HCT116 (cell line): Measurements from ENCODE around the gene PRKAG2. TPM values are rescaled to one million over a fixed set of nuclear protein-coding genes. Genes with fewer than 3 reads are reported as not detected.

Source experiments
- ATAC-seq: fragments of 200-7000 bp; cut with Tn5 transposase; 2 replicates; pipeline ENCODE4 v1.9.1; 2020; ENCODE audit warnings: mild to moderate bottlenecking, moderate library complexity
- BruUV-seq: library from RNA; stranded (reverse); fragments of 400-500 nt; replicated peaks from 2 replicates; lab custom pipeline; 2021; lab: Mats Ljungman, UMichigan
- CTCF ChIA-PET: fragments of 300-600 bp; sonication (Branson Sonifier 250); formaldehyde crosslinking; loops from one replicate; lab custom pipeline; 2021; ENCODE audit warnings: antibody characterized with exemption; lab: Charles Lee
- POLR2A ChIA-PET: fragments of 300-600, 350-600 bp; sonication (Branson Sonifier 250); formaldehyde crosslinking; loops from one replicate; lab custom pipeline; 2021; ENCODE audit warnings: antibody characterized with exemption; lab: Charles Lee
- RAD21 ChIA-PET, 2 experiments: fragments of 300-600 bp; sonication (Branson Sonifier 250); formaldehyde crosslinking; loops; one replicate each; lab custom pipeline; 2023; ENCODE audit warnings: low total read pairs in 2 of 2; ENCODE audit not compliant: uncharacterized antibody in 2 of 2, unreplicated experiment in 2 of 2, low non-redundant PET in 1 of 2; lab: Charles Lee
- DNase-seq: peaks from one replicate; pipeline ENCODE4 v3.0.0-alpha.2; 2010; ENCODE audit warnings: low read depth, low spot score
- H2AFZ ChIP-seq: fragments of 200-600 bp; shearing (Covaris generic), sonication (generic); 2 replicates; pipeline ENCODE4 v1.6.1; 2017; ENCODE audit warnings: low read depth, mixed run types, mixed read lengths, antibody characterized with exemption, low read length; ENCODE audit not compliant: poor library complexity, severe bottlenecking
- H3K27ac ChIP-seq: 2 replicates; pipeline ENCODE4 v1.5.1; 2012; ENCODE audit warnings: low read depth, low read length
- H3K27me3 ChIP-seq: fragments of 200-600 bp; sonication (generic); 2 replicates; pipeline ENCODE4 v1.6.1; 2016; ENCODE audit warnings: mixed run types, low read length, mixed read lengths; ENCODE audit not compliant: insufficient read depth
- H3K36me3 ChIP-seq, 2 experiments: fragments of 200-500 bp in 1 of 2; fragments of 200-600 bp in 1 of 2; sonication (Bioruptor generic) in 1 of 2; sonication (generic) in 1 of 2; 2 replicates each; pipeline versions ENCODE4 v1.5.1 to v1.6.1; 2014 to 2016; ENCODE audit warnings: low read length in 2 of 2, inconsistent platforms in 1 of 2, mixed read lengths in 1 of 2, mixed run types in 1 of 2; ENCODE audit not compliant: insufficient read depth in 2 of 2, control insufficient read depth in 1 of 2
- H3K4me1 ChIP-seq, 2 experiments: fragments of 200-600 bp in 1 of 2; sonication (generic) in 1 of 2; 2 replicates each; pipeline versions ENCODE4 v1.5.1 to v1.6.1; 2012 to 2017; ENCODE audit warnings: low read length in 2 of 2, inconsistent platforms in 1 of 2, mild to moderate bottlenecking in 1 of 2, mixed read lengths in 1 of 2, mixed run types in 1 of 2, moderate library complexity in 1 of 2; ENCODE audit not compliant: insufficient read depth in 2 of 2, control insufficient read depth in 1 of 2
- H3K4me2 ChIP-seq: fragments of 200-600 bp; sonication (generic); 2 replicates; pipeline ENCODE4 v1.6.1; 2017; ENCODE audit warnings: mixed run types, low read length, mixed read lengths
- H3K4me3 ChIP-seq, 2 experiments: fragments of 200-600 bp in 1 of 2; sonication (generic) in 1 of 2; replicated peaks in 1 of 2; 2 replicates each; pipeline ENCODE4 v1.5.1; 2011 to 2016; ENCODE audit warnings: low read length in 2 of 2, control low read depth in 1 of 2, low read depth in 1 of 2, mild to moderate bottlenecking in 1 of 2, mixed read lengths in 1 of 2, mixed run types in 1 of 2
- H3K79me2 ChIP-seq: fragments of 200-600 bp; sonication (generic); 2 replicates; pipeline ENCODE4 v1.6.1; 2017; ENCODE audit warnings: mild to moderate bottlenecking, mixed run types, low read length, moderate library complexity, mixed read lengths; ENCODE audit not compliant: insufficient read depth
- H3K9ac ChIP-seq: fragments of 200-600 bp; sonication (generic); 2 replicates; pipeline ENCODE4 v1.6.1; 2016; ENCODE audit warnings: low read length, mixed read lengths
- H3K9me2 ChIP-seq: fragments of 200-600 bp; sonication (generic), shearing (Covaris generic); 2 replicates; pipeline ENCODE4 v1.6.1; 2017; ENCODE audit warnings: mixed run types, mild to moderate bottlenecking, moderate library complexity; ENCODE audit not compliant: insufficient read depth
- H3K9me3 ChIP-seq, 2 experiments: fragments of 200-500 bp in 1 of 2; fragments of 200-600 bp in 1 of 2; sonication (Bioruptor generic) in 1 of 2; sonication (generic) in 1 of 2; 2 replicates each; pipeline ENCODE4 v1.6.1; 2014 to 2017; ENCODE audit warnings: low read length in 2 of 2, mixed read lengths in 2 of 2, inconsistent platforms in 1 of 2, low read depth in 1 of 2, mild to moderate bottlenecking in 1 of 2, mixed run types in 1 of 2, moderate library complexity in 1 of 2; ENCODE audit not compliant: control insufficient read depth in 1 of 2, insufficient read depth in 1 of 2
- H4K20me1 ChIP-seq: fragments of 200-600 bp; sonication (generic), shearing (Covaris generic); 2 replicates; pipeline ENCODE4 v1.6.1; 2017; ENCODE audit warnings: mixed run types, mild to moderate bottlenecking, moderate library complexity; ENCODE audit not compliant: insufficient read depth
- ELF1 ChIP-seq: IDR thresholded peaks from 2 replicates; pipeline ENCODE4 v1.6.1; 2012; ENCODE audit warnings: low read depth, borderline replicate concordance
- EZH2 ChIP-seq: fragments of 200-600 bp; sonication (generic); IDR thresholded peaks from 2 replicates; pipeline ENCODE4 v1.6.1; 2017; ENCODE audit warnings: antibody characterized with exemption, mixed run types
- EZH2phosphoT487 ChIP-seq: fragments of 200-600 bp; IDR thresholded peaks from 2 replicates; pipeline ENCODE4 v1.6.1; 2018; ENCODE audit warnings: antibody characterized with exemption, borderline replicate concordance
- FOSL1 ChIP-seq: IDR thresholded peaks from 2 replicates; pipeline ENCODE4 v1.6.1; 2012; ENCODE audit warnings: low read depth
- POLR2A ChIP-seq: IDR thresholded peaks from 2 replicates; pipeline ENCODE4 v1.7.0; 2011; ENCODE audit warnings: borderline replicate concordance; ENCODE audit not compliant: insufficient read depth, insufficient read length; ENCODE audit errors: extremely low read depth
- SP1 ChIP-seq: IDR thresholded peaks from 2 replicates; pipeline ENCODE4 v1.6.1; 2012; ENCODE audit warnings: low read depth
- TCF7L2 ChIP-seq: IDR thresholded peaks from 2 replicates; pipeline ENCODE4 v1.7.0; 2011; ENCODE audit warnings: borderline replicate concordance, inconsistent platforms; ENCODE audit not compliant: insufficient read depth, insufficient read length; ENCODE audit errors: extremely low read depth
- YY1 ChIP-seq: IDR thresholded peaks from 2 replicates; pipeline ENCODE4 v1.6.1; 2011; ENCODE audit warnings: low read length, low read depth, moderate library complexity, mild to moderate bottlenecking; ENCODE audit not compliant: insufficient replicate concordance; ENCODE audit errors: extremely low read depth
- intact Hi-C: fragments of 100-400 bp; cut with micrococcal nuclease; formaldehyde crosslinking; loops from 2 replicates; pipeline ENCODE4 v1.10.0; 2022
- total RNA-seq: library from RNA; stranded (reverse); gene quantifications from one replicate; pipeline ENCODE4 v1.2.1, GENCODE V29; 2021; ENCODE audit not compliant: unreplicated experiment
- TF ChIP-seq, protein P1 (sequence below): IDR thresholded peaks from 2 replicates; pipeline ENCODE4 v1.6.1; 2012
- TF ChIP-seq, protein P2 (sequence below), 3 experiments: fragments of 200-600 bp in 1 of 3; sonication (generic) in 1 of 3; IDR thresholded peaks in 2 of 3; conservative IDR thresholded peaks in 1 of 3; 2 replicates each; pipeline ENCODE4 v1.5.1; 2012 to 2017; ENCODE audit warnings: low read depth in 2 of 3, low read length in 2 of 3, antibody characterized with exemption in 1 of 3, borderline replicate concordance in 1 of 3, control low read depth in 1 of 3, mild to moderate bottlenecking in 1 of 3, mixed read lengths in 1 of 3, mixed run types in 1 of 3, moderate library complexity in 1 of 3; ENCODE audit not compliant: insufficient read depth in 1 of 3

PRKAG2 gene
- total RNA-seq, 1 experiment from 2014 or later, result 23.6 TPM

DNA sequence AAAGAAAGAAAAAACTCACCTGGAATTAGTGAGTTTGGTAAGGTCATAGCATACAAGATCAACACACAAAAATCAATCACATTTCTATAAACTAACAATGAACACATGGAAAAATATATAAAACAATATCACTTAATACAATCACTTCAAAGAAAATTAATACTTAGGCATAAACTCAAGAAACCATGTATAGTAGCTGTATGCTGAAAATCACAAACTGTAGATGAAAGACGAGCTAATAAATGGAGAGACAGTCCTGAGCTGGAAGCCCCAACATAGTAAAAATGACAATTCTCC lies 243.5 kb downstream of the PRKAG2 start:
- H3K9ac ChIP-seq, result no peak overlapping the region
- DNase-seq (no peak), ATAC-seq (no peak)
- no peaks in the 10 kb centered on the region for H3K9me3 ChIP-seq
- H3K4me2 ChIP-seq, result no peak overlapping the region
- no peaks in the 10 kb centered on the region for H4K20me1 ChIP-seq
- H3K4me1 ChIP-seq, result peaks cover 6 to 16% of the 10 kb centered on the region in 2 experiments
- ChIA-PET RAD21 (interaction anchor here in 1 of 2 experiments (0.8 kb wide), 1 partner anchor 103 kb away, joined by 3 read pairs; no protein-coding TSS in a partner anchor), CTCF (interaction anchor here (1.0 to 1.4 kb wide), 2 partner anchors 49 to 127 kb away, joined by 3 read pairs; no protein-coding TSS in a partner anchor), POLR2A (interaction anchor here (0.8 kb wide), 1 partner anchor 19 kb away, joined by 3 read pairs; no protein-coding TSS in a partner anchor)
- H3K4me3 ChIP-seq, result no peak overlapping the region
- no peak overlapping the region for H3K27ac ChIP-seq
- H3K27me3 ChIP-seq, result no peaks in the 10 kb centered on the region
- intact Hi-C loops, result no loop called here
- TF ChIP-seq, protein P1, sequence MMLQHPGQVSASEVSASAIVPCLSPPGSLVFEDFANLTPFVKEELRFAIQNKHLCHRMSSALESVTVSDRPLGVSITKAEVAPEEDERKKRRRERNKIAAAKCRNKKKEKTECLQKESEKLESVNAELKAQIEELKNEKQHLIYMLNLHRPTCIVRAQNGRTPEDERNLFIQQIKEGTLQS, result no peak
- TF ChIP-seq, protein P2, sequence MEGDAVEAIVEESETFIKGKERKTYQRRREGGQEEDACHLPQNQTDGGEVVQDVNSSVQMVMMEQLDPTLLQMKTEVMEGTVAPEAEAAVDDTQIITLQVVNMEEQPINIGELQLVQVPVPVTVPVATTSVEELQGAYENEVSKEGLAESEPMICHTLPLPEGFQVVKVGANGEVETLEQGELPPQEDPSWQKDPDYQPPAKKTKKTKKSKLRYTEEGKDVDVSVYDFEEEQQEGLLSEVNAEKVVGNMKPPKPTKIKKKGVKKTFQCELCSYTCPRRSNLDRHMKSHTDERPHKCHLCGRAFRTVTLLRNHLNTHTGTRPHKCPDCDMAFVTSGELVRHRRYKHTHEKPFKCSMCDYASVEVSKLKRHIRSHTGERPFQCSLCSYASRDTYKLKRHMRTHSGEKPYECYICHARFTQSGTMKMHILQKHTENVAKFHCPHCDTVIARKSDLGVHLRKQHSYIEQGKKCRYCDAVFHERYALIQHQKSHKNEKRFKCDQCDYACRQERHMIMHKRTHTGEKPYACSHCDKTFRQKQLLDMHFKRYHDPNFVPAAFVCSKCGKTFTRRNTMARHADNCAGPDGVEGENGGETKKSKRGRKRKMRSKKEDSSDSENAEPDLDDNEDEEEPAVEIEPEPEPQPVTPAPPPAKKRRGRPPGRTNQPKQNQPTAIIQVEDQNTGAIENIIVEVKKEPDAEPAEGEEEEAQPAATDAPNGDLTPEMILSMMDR (IDR thresholded peaks at IDR 0.05 in 2 of 3, conservative IDR thresholded peaks at IDR 0.05 in 1 of 3; ENCODE audit: borderline replicate concordance in 1 of 3, insufficient read depth in 1 of 3, low read depth in 2 of 3, low read length in 2 of 3), result no peak
- no peak for TF ChIP-seq TCF7L2
- TF ChIP-seq EZH2phosphoT487, result no peak
- no peak for TF ChIP-seq FOSL1
- TF ChIP-seq ELF1, result no peak
- no peak for TF ChIP-seq SP1
- no peak for TF ChIP-seq POLR2A
- TF ChIP-seq EZH2, result no peak
- TF ChIP-seq YY1, result no peak
- H2AFZ ChIP-seq, result no peak overlapping the region
- H3K36me3 ChIP-seq, result no peaks in the 10 kb centered on the region
- peaks cover 29% of the 10 kb centered on the region for H3K79me2 ChIP-seq
- no TSS peak for BruUV-seq
- no peaks in the 10 kb centered on the region for H3K9me2 ChIP-seq
